Prostate gland (tissue), 2 donors: ENCODE data around the gene ZNF385B.

ENCODE experiments used
- POLR2A ChIP-seq: fragments of 450-650 bp; IDR thresholded peaks from one replicate; pipeline ENCODE4 v1.6.1; 2016; ENCODE audit warnings: antibody characterized with exemption, mild to moderate bottlenecking
- TF ChIP-seq, protein P1 (sequence below), 4 experiments: fragments of 200-600 bp in 2 of 4; fragments of 450-650 bp in 2 of 4; sonication (generic) in 2 of 4; IDR thresholded peaks; 1 replicate in 3 of 4; 2 replicates in 1 of 4; pipeline ENCODE4 v1.5.1; 2016 to 2019; ENCODE audit warnings: antibody characterized with exemption in 4 of 4, mild to moderate bottlenecking in 2 of 4, moderate library complexity in 2 of 4

DNA sequence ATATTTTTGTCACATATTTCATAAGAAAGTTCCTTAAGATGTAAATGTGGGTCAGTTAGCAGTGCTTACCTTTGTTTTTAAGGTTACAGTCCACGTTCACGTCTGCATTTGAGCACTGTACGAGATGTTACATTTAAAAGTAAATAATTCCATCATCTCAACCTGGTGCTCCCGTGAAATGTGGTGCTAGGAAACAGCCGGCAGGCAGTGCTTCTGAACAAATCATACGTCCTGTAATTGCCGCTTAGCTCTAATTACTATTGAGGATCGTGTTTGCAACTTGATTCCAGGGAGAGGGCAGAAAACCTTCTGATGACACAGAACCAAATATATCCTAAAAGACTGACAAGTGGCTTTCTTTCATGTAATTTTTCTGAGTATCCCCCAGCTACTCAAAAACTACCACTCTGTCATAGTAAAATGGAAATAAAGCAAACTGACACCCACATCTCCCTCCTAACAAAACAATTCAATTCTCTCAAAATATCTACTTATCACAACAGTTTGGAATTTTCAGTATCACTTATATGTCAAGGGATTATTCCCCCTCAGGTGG, 299.0 kb downstream of the ZNF385B start:
- TF ChIP-seq, protein P1, sequence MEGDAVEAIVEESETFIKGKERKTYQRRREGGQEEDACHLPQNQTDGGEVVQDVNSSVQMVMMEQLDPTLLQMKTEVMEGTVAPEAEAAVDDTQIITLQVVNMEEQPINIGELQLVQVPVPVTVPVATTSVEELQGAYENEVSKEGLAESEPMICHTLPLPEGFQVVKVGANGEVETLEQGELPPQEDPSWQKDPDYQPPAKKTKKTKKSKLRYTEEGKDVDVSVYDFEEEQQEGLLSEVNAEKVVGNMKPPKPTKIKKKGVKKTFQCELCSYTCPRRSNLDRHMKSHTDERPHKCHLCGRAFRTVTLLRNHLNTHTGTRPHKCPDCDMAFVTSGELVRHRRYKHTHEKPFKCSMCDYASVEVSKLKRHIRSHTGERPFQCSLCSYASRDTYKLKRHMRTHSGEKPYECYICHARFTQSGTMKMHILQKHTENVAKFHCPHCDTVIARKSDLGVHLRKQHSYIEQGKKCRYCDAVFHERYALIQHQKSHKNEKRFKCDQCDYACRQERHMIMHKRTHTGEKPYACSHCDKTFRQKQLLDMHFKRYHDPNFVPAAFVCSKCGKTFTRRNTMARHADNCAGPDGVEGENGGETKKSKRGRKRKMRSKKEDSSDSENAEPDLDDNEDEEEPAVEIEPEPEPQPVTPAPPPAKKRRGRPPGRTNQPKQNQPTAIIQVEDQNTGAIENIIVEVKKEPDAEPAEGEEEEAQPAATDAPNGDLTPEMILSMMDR (IDR thresholded peaks at IDR 0.05): no peak
- TF ChIP-seq POLR2A: no peak
